HepG2 (cell line): Measurements from ENCODE around the gene CCDC38. TPM values are rescaled to one million over a fixed set of nuclear protein-coding genes. Genes with fewer than 3 reads are reported as not detected.

Experiments
- BRD4 ChIP-seq: sonication (generic); formaldehyde crosslinking; IDR thresholded peaks from 2 replicates; pipeline ENCODE4 v1.4.0; 2020; ENCODE audit warnings: missing genetic modification reagents
- CREM ChIP-seq, 2 experiments: sonication (generic) in 1 of 2; formaldehyde crosslinking in 1 of 2; IDR thresholded peaks; 2 replicates each; pipeline versions ENCODE4 v1.4.0 to v1.6.1; 2016 to 2020; ENCODE audit warnings: antibody characterized with exemption in 1 of 2, mild to moderate bottlenecking in 1 of 2, missing genetic modification reagents in 1 of 2
- ELF1 ChIP-seq: sonication (generic); formaldehyde crosslinking; IDR thresholded peaks from 2 replicates; pipeline ENCODE4 v1.4.0; 2020; ENCODE audit warnings: missing genetic modification reagents
- GABPB1 ChIP-seq: IDR thresholded peaks from 2 replicates; pipeline ENCODE4 v1.6.1; 2016; ENCODE audit warnings: mild to moderate bottlenecking, missing genetic modification reagents, moderate library complexity, missing compliant biosample characterization
- HMGXB4 ChIP-seq, 2 experiments: sonication (generic) in 1 of 2; formaldehyde crosslinking in 1 of 2; IDR thresholded peaks; 2 replicates each; pipeline versions ENCODE4 v1.4.0 to v1.6.1; 2018 to 2020; ENCODE audit warnings: missing genetic modification reagents in 2 of 2, borderline replicate concordance in 1 of 2, low read depth in 1 of 2, mild to moderate bottlenecking in 1 of 2, missing biosample characterization in 1 of 2
- MTERF4 ChIP-seq: sonication (generic); formaldehyde crosslinking; IDR thresholded peaks from 2 replicates; pipeline ENCODE4 v1.8.0; 2023; ENCODE audit warnings: mild to moderate bottlenecking, missing genetic modification reagents
- SIX4 ChIP-seq: sonication (generic); formaldehyde crosslinking; IDR thresholded peaks from 2 replicates; pipeline ENCODE4 v1.4.0; 2020; ENCODE audit warnings: missing genetic modification reagents
- SRSF1 ChIP-seq: fragments of 200-400 bp; formaldehyde crosslinking; optimal IDR thresholded peaks from 2 replicates; pipeline ENCODE3; 2017; ENCODE audit warnings: mild to moderate bottlenecking, low read depth, low read length, moderate library complexity
- ZBTB10 ChIP-seq: sonication (generic); formaldehyde crosslinking; IDR thresholded peaks from 2 replicates; pipeline ENCODE4 v1.4.0; 2020; ENCODE audit warnings: missing genetic modification reagents, borderline replicate concordance
- ZBTB3 ChIP-seq: sonication (generic); formaldehyde crosslinking; IDR thresholded peaks from 2 replicates; pipeline ENCODE4 v1.4.0; 2020; ENCODE audit warnings: low read depth, mild to moderate bottlenecking, moderate library complexity, missing genetic modification reagents, borderline replicate concordance
- ZNF160 ChIP-seq: sonication (generic); formaldehyde crosslinking; IDR thresholded peaks from 2 replicates; pipeline ENCODE4 v1.8.0; 2022; ENCODE audit warnings: mild to moderate bottlenecking, inconsistent platforms, missing genetic modification reagents
- ZNF34 ChIP-seq: sonication (generic); formaldehyde crosslinking; IDR thresholded peaks from 2 replicates; pipeline ENCODE4 v1.4.0; 2020; ENCODE audit warnings: mild to moderate bottlenecking, missing genetic modification reagents, borderline replicate concordance
- ZNF496 ChIP-seq: sonication (generic); formaldehyde crosslinking; IDR thresholded peaks from 2 replicates; pipeline ENCODE4 v1.8.1; 2023; ENCODE audit warnings: mild to moderate bottlenecking, moderate library complexity, missing genetic modification reagents; ENCODE audit not compliant: insufficient replicate concordance
- ZNF747 ChIP-seq: sonication (generic); formaldehyde crosslinking; IDR thresholded peaks from 2 replicates; pipeline ENCODE4 v1.8.1; 2023; ENCODE audit warnings: missing genetic modification reagents, mild to moderate bottlenecking, borderline replicate concordance
- ZNF784 ChIP-seq: sonication (generic); formaldehyde crosslinking; IDR thresholded peaks from 2 replicates; pipeline ENCODE4 v1.5.1; 2020; ENCODE audit warnings: missing genetic modification reagents, mild to moderate bottlenecking, borderline replicate concordance
- ZNF883 ChIP-seq: sonication (generic); formaldehyde crosslinking; IDR thresholded peaks from 2 replicates; pipeline ENCODE4 v1.5.1; 2020; ENCODE audit warnings: mild to moderate bottlenecking, missing genetic modification reagents; ENCODE audit errors: not compliant biosample characterization
- ZUFSP ChIP-seq: sonication (generic); formaldehyde crosslinking; IDR thresholded peaks from 2 replicates; pipeline ENCODE4 v1.9.0; 2021; ENCODE audit warnings: missing genetic modification reagents, mild to moderate bottlenecking, borderline replicate concordance
- polyA plus RNA-seq, 8 experiments: library from polyadenylated mRNA; depleted of rRNA in 3 of 8; stranded (reverse) in 7 of 8; unstranded in 1 of 8; fragments of >200 nt; fragmentation: Illumina TruSeq in 4 of 8; extraction: Trizol in 4 of 8; gene quantifications; 2 replicates each; pipeline versions ENCODE4 v1.2.1 to v1.2.3, GENCODE V29; 2011 to 2016; ENCODE audit warnings: low read depth in 4 of 8, missing spikeins in 1 of 8, mixed read lengths in 1 of 8; ENCODE audit not compliant: insufficient read depth in 1 of 8
- total RNA-seq, 5 experiments: library from RNA; depleted of rRNA; stranded (reverse); fragments of >200 nt; fragmentation: Illumina TruSeq; extraction: Trizol; gene quantifications; 2 replicates each; pipeline ENCODE4 v1.2.3, GENCODE V29; 2016; ENCODE audit warnings: low read depth in 1 of 5
- TF ChIP-seq, protein P1 (sequence below): sonication (generic); formaldehyde crosslinking; IDR thresholded peaks from 2 replicates; pipeline ENCODE4 v1.8.1; 2023; ENCODE audit warnings: mild to moderate bottlenecking, moderate library complexity, missing genetic modification reagents

Gene CCDC38
- total and polyA plus RNA-seq, 2 of the 13 experiments (the other 11 are each of a cell fraction or from before 2014, with no cell fraction given) = 0.24 to 0.32 TPM

DNA sequence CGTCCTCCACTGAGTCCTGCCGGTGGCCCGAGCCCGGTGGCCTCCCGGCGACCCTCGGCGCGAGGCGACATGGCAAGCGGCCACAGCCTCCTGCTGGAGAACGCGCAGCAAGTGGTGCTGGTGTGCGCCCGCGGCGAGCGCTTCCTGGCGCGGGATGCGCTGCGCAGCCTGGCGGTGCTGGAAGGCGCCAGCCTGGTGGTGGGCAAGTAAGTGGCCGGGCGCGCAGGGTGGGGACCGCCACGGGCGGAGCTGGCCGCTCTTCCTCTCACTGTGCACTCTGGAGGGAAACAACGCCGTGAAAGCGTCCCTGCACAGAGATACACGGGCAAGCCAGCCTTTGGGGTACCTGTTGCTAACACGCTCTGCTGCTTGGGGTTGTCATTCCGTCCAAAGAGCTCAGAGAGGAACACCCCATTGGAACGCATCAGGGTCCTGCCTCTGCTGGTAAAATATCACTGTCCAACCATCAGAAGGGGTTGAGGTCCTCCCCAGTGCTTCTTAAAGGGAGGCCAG lies 972 bp upstream of the CCDC38 start, which contains the start of gene AMDHD1 (continued):
- TF ChIP-seq, protein P1, sequence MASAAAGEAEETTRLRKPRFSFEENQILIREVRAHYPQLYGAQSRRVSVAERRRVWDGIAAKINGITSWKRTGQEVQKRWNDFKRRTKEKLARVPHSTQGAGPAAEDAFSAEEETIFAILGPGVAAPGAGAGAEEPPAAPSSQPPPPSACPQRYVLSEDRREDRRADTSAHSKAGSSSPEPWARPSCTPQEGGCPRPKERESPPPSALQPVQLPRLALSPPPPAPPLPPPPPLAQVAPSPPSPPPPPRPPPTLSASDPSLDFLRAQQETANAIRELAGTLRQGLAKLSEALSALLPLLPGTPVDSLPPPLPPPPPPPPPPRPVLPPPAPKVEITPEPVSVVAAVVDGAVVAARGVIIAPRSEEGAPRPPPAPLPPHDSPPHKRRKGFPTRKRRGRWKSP (CRISPR knock-in tag) = peak; percentile 88; the same call in 1 of the 2 replicates
- peak; percentile 44; the same call in 1 of the 2 replicates for TF ChIP-seq BRD4 (CRISPR knock-in tag)
- TF ChIP-seq ZNF747 (CRISPR knock-in tag) = no peak
- no peak for TF ChIP-seq ZUFSP (CRISPR knock-in tag)
- TF ChIP-seq SRSF1 = no peak
- TF ChIP-seq ZBTB10 (CRISPR knock-in tag) = 0 out of 2 replicates have a peak, but pooled peaks have one; percentile 26
- no peak for TF ChIP-seq ZBTB3 (CRISPR knock-in tag)
- no peak for TF ChIP-seq SIX4 (CRISPR knock-in tag)
- 0 out of 2 replicates have a peak, but pooled peaks have one; percentile 54 for TF ChIP-seq MTERF4
- TF ChIP-seq GABPB1 = 0 out of 2 replicates have a peak, but pooled peaks have one; percentile 7
- peak; percentile 27; the same call in 1 of the 2 replicates for TF ChIP-seq ZNF784 (CRISPR knock-in tag)
- TF ChIP-seq HMGXB4 (CRISPR knock-in tag; IDR thresholded peaks at IDR 0.05; ENCODE audit: borderline replicate concordance in 1 of 2, low read depth in 1 of 2) = peak in 1 of 2 experiments; percentile 73; a peak in 2 of 4 replicates
- no peak for TF ChIP-seq ZNF496
- no peak for TF ChIP-seq CREM (IDR thresholded peaks at IDR 0.05)
- no peak for TF ChIP-seq CREM (CRISPR knock-in tag; IDR thresholded peaks at IDR 0.05)
- TF ChIP-seq ZNF34 = no peak
- TF ChIP-seq ZNF160 (CRISPR knock-in tag) = 0 out of 2 replicates have a peak, but pooled peaks have one; percentile 76
- no peak for TF ChIP-seq ELF1
- peak; percentile 35 for TF ChIP-seq ZNF883 (CRISPR knock-in tag)
